HG02970 (cell line): ENCODE measurements around the gene CSF2.

Experiments used
- ATAC-seq: cut with Tn5 transposase; IDR thresholded peaks from one replicate; pipeline ENCODE4 v1.9.1; 2021; ENCODE audit warnings: mild to moderate bottlenecking, moderate library complexity, moderate number of reproducible peaks; ENCODE audit not compliant: unreplicated experiment, low FRiP score

The CSF2 gene

GRCh38 chr5:132054031-132054696, 19.4 kb upstream of the CSF2 start:
- no peak for ATAC-seq

- ATAC-seq, result no peak
Measured at GRCh38 chr5:132054697-132055440, 18.7 kb upstream of the CSF2 start.

GRCh38 chr5:132055441-132055807, 18.2 kb upstream of the CSF2 start:
- ATAC-seq, result no peak

GRCh38 chr5:132055808-132056609, 17.6 kb upstream of the CSF2 start:
- no peak for ATAC-seq

- no peak for ATAC-seq
Measured at GRCh38 chr5:132056610-132057497, 16.7 kb upstream of the CSF2 start.

- ATAC-seq, result no peak
Measured at GRCh38 chr5:132057498-132058255, 15.9 kb upstream of the CSF2 start.

- no peak for ATAC-seq
Measured at GRCh38 chr5:132058646-132059042, 14.9 kb upstream of the CSF2 start.

- ATAC-seq, result no peak
Measured at GRCh38 chr5:132059043-132059695, 14.4 kb upstream of the CSF2 start.

- no peak for ATAC-seq
Measured at GRCh38 chr5:132059696-132060500, 13.7 kb upstream of the CSF2 start.

- no peak for ATAC-seq
Measured at GRCh38 chr5:132060501-132061161, 13.0 kb upstream of the CSF2 start, which contains the start of gene IL3. IL3 (plus strand) TSS chr5:132060655; CDS start chr5:132060707, 52 bp downstream.

GRCh38 chr5:132063090-132063911, 10.3 kb upstream of the CSF2 start:
- no peak for ATAC-seq

GRCh38 chr5:132064140-132064539, 9.4 kb upstream of the CSF2 start:
- no peak for ATAC-seq

- peak; percentile 50 for ATAC-seq
Measured at GRCh38 chr5:132064738-132065331, 8.8 kb upstream of the CSF2 start.

- ATAC-seq, result no peak
Measured at GRCh38 chr5:132065351-132065937, 8.1 kb upstream of the CSF2 start.

- no peak for ATAC-seq
Measured at GRCh38 chr5:132065951-132066701, 7.5 kb upstream of the CSF2 start.
